ENCODE data around the gene KRT6B. TPM values are rescaled to one million over a fixed set of nuclear protein-coding genes. Genes with fewer than 3 reads are reported as not detected.
A peak's percentile ranks its signal among the peaks of the same experiment; 100 is the strongest.
"Not testable (repeated sequence)": the region's sequence is repeated elsewhere in the genome, so short reads cannot be mapped to it uniquely, and the experiment has no call there.

KRT6B gene
- total RNA-seq, 8 experiments from 2014 or later: 0.05 to 0.24 TPM; not detected in 6

GRCh38 chr12:52455821-52456220, 3.9 kb upstream of the KRT6B start:
- no peak overlapping the region for H3K4me3 ChIP-seq
- no peak for ATAC-seq (replicated peaks in 6 of 8)
- H3K4me1 ChIP-seq (replicated peaks in 1 of 2): no peaks in the 10 kb centered on the region
- no peak overlapping the region for H3K27ac ChIP-seq
- WGBS, 10 experiments: 0 to 100% (median 71%) methylated on average over 1 of the region's 1 CpG; no CpG with 5 or more reads in 2 of the 10 experiments
- in situ Hi-C loops (cut with MboI; ENCODE audit: low pct_unique_long_range_greater_than_20kb in 2 of 9, low sequenced_read_pairs in 9 of 9, unreplicated experiment in 9 of 9): no loop called here

GRCh38 chr12:52454411-52455201, 2.7 kb upstream of the KRT6B start:
- 0 to 56% (median 8%) methylated on average over 1 to 3 of the region's 3 CpGs for WGBS, 10 experiments
- Histone ChIP-seq H3K4me3 (no peak overlapping the region), H3K27ac (no peak overlapping the region), H3K4me1 (replicated peaks in 1 of 2) (no peaks in the 10 kb centered on the region)
- ATAC-seq (replicated peaks in 6 of 8): peak in 7 of 8 experiments; percentile 29 to 89 (median 74)
- in situ Hi-C loops (cut with MboI; ENCODE audit: low pct_unique_long_range_greater_than_20kb in 2 of 9, low sequenced_read_pairs in 9 of 9, unreplicated experiment in 9 of 9): no loop called here

GRCh38 chr12:52448228-52448627, 3.7 kb downstream of the KRT6B start:
- H3K4me1 ChIP-seq (replicated peaks in 1 of 2): no peaks in the 10 kb centered on the region
- ATAC-seq (replicated peaks in 6 of 8): no peak
- WGBS, 10 experiments: 24 to 83% (median 42%) methylated on average over 1 to 3 of the region's 3 CpGs; no CpG with 5 or more reads in 3 of the 10 experiments
- in situ Hi-C loops (cut with MboI; ENCODE audit: low pct_unique_long_range_greater_than_20kb in 2 of 9, low sequenced_read_pairs in 9 of 9, unreplicated experiment in 9 of 9): no loop called here
- H3K27ac ChIP-seq: no peak overlapping the region
- no peak overlapping the region for H3K4me3 ChIP-seq

- H3K4me1 ChIP-seq (replicated peaks in 1 of 2); H3K4me3 ChIP-seq; in situ Hi-C loops (cut with MboI; ENCODE audit: low pct_unique_long_range_greater_than_20kb in 2 of 9, low sequenced_read_pairs in 9 of 9, unreplicated experiment in 9 of 9); ATAC-seq (replicated peaks in 6 of 8); H3K27ac ChIP-seq: not testable (repeated sequence)
- 100% methylated on average over 1 of the region's 11 CpGs; no CpG with 5 or more reads in 9 of the 10 experiments for WGBS, 10 experiments
Observed at GRCh38 chr12:52447196-52447595, 4.8 kb downstream of the KRT6B start.

- no peak overlapping the region for H3K27ac ChIP-seq
- in situ Hi-C loops (cut with MboI; ENCODE audit: low pct_unique_long_range_greater_than_20kb in 2 of 9, low sequenced_read_pairs in 9 of 9, unreplicated experiment in 9 of 9): no loop called here
Observed at GRCh38 chr12:52446367-52447045, 5.4 kb downstream of the KRT6B start.

GRCh38 chr12:52445876-52446275, 6.1 kb downstream of the KRT6B start:
- Histone ChIP-seq H3K27ac (no peak overlapping the region), H3K4me1 (replicated peaks in 1 of 2) (peaks cover 0 to 6% of the 10 kb centered on the region in 2 donors), H3K4me3 (no peak overlapping the region)
- in situ Hi-C loops (cut with MboI; ENCODE audit: low pct_unique_long_range_greater_than_20kb in 2 of 9, low sequenced_read_pairs in 9 of 9, unreplicated experiment in 9 of 9): no loop called here
- 20 to 100% (median 47%) methylated on average over 1 to 3 of the region's 3 CpGs; no CpG with 5 or more reads in 3 of the 10 experiments for WGBS, 10 experiments
- ATAC-seq (replicated peaks in 6 of 8): no peak

More at GRCh38 chr12:52446367-52447045, 5.4 kb downstream of the KRT6B start:
- Histone ChIP-seq H3K4me3 (no peak overlapping the region), H3K4me1 (replicated peaks in 1 of 2) (peaks cover 0 to 2% of the 10 kb centered on the region in 2 donors)
- 40 to 91% (median 80%) methylated on average over 1 to 6 of the region's 6 CpGs; no CpG with 5 or more reads in 3 of the 10 experiments for WGBS, 10 experiments
- no peak for ATAC-seq (replicated peaks in 6 of 8)

GRCh38 chr12:52444647-52445595, 7.0 kb downstream of the KRT6B start:
- no peak for ATAC-seq (replicated peaks in 6 of 8)
- Histone ChIP-seq H3K27ac (no peak overlapping the region), H3K4me1 (replicated peaks in 1 of 2) (peaks cover 0 to 10% of the 10 kb centered on the region in 2 donors), H3K4me3 (no peak overlapping the region)
- 41 to 93% (median 72%) methylated on average over 3 to 9 of the region's 10 CpGs for WGBS, 10 experiments
- in situ Hi-C loops (cut with MboI; ENCODE audit: low pct_unique_long_range_greater_than_20kb in 2 of 9, low sequenced_read_pairs in 9 of 9, unreplicated experiment in 9 of 9): no loop called here

- in situ Hi-C loops (cut with MboI; ENCODE audit: low pct_unique_long_range_greater_than_20kb in 2 of 9, low sequenced_read_pairs in 9 of 9, unreplicated experiment in 9 of 9): no loop called here
- 47 to 88% (median 80%) methylated on average over 1 to 3 of the region's 3 CpGs; no CpG with 5 or more reads in 1 of the 10 experiments for WGBS, 10 experiments
- ATAC-seq (replicated peaks in 6 of 8): no peak
Observed at GRCh38 chr12:52443966-52444365, 8.0 kb downstream of the KRT6B start.

GRCh38 chr12:52442600-52443061, 9.3 kb downstream of the KRT6B start:
- WGBS, 10 experiments: 0 to 70% (median 27%) methylated on average over 1 to 4 of the region's 6 CpGs; no CpG with 5 or more reads in 1 of the 10 experiments
- H3K4me3 ChIP-seq: no peak overlapping the region
- in situ Hi-C loops (cut with MboI; ENCODE audit: low pct_unique_long_range_greater_than_20kb in 2 of 9, low sequenced_read_pairs in 9 of 9, unreplicated experiment in 9 of 9): no loop called here
- H3K4me1 ChIP-seq (replicated peaks in 1 of 2): peaks cover 0 to 10% of the 10 kb centered on the region in 2 donors
- H3K27ac ChIP-seq: no peak overlapping the region
- ATAC-seq (replicated peaks in 6 of 8): peak in 5 of 8 experiments; percentile 5 to 83 (median 51)

More at GRCh38 chr12:52443966-52444365, 8.0 kb downstream of the KRT6B start:
- no peak overlapping the region for H3K27ac ChIP-seq
- H3K4me1 ChIP-seq (replicated peaks in 1 of 2): peaks cover 0 to 10% of the 10 kb centered on the region in 2 donors
- H3K4me3 ChIP-seq: no peak overlapping the region

- WGBS, 10 experiments: 0 to 100% (median 56%) methylated on average over 1 to 9 of the region's 9 CpGs; no CpG with 5 or more reads in 1 of the 10 experiments
- H3K4me3 ChIP-seq: no peak overlapping the region
- peaks cover 0 to 10% of the 10 kb centered on the region in 2 donors for H3K4me1 ChIP-seq (replicated peaks in 1 of 2)
- in situ Hi-C loops (cut with MboI; ENCODE audit: low pct_unique_long_range_greater_than_20kb in 2 of 9, low sequenced_read_pairs in 9 of 9, unreplicated experiment in 9 of 9): no loop called here
- ATAC-seq (replicated peaks in 6 of 8): peak in 2 of 8 experiments; percentile 15 to 19
- H3K27ac ChIP-seq: no peak overlapping the region
Observed at GRCh38 chr12:52441320-52441911, 10.5 kb downstream of the KRT6B start.

- peaks cover 0 to 10% of the 10 kb centered on the region in 2 donors for H3K4me1 ChIP-seq (replicated peaks in 1 of 2)
- peak overlapping the region in 1 of 2 donors; percentile 13 for H3K27ac ChIP-seq
- peak in 5 of 8 experiments; percentile 20 to 91 (median 71) for ATAC-seq (replicated peaks in 6 of 8)
- in situ Hi-C loops (cut with MboI; ENCODE audit: low pct_unique_long_range_greater_than_20kb in 2 of 9, low sequenced_read_pairs in 9 of 9, unreplicated experiment in 9 of 9): no loop called here
- WGBS, 10 experiments: 50 to 82% (median 75%) methylated on average over 2 to 5 of the region's 5 CpGs; no CpG with 5 or more reads in 6 of the 10 experiments
- H3K4me3 ChIP-seq: no peak overlapping the region
Observed at GRCh38 chr12:52440821-52441319, 11.1 kb downstream of the KRT6B start.

GRCh38 chr12:52439845-52440244, 12.1 kb downstream of the KRT6B start:
- no peak for ATAC-seq (replicated peaks in 6 of 8)
- in situ Hi-C loops (cut with MboI; ENCODE audit: low pct_unique_long_range_greater_than_20kb in 2 of 9, low sequenced_read_pairs in 9 of 9, unreplicated experiment in 9 of 9): no loop called here
- H3K27ac ChIP-seq: no peak overlapping the region
- no peak overlapping the region for H3K4me3 ChIP-seq
- 20 to 100% (median 56%) methylated on average over 1 of the region's 2 CpGs; no CpG with 5 or more reads in 7 of the 10 experiments for WGBS, 10 experiments
- peaks cover 0 to 10% of the 10 kb centered on the region in 2 donors for H3K4me1 ChIP-seq (replicated peaks in 1 of 2)
